ENCODE data around the gene DYNLT2B. TPM values are rescaled to one million over a fixed set of nuclear protein-coding genes. Genes with fewer than 3 reads are reported as not detected.

DYNLT2B gene
- total RNA-seq, result 1 to 10 TPM; 1.1 to 5.6 (median 3.5) TPM

- TF ChIP-seq CTCF (IDR thresholded peaks at IDR 0.05; ENCODE audit: low read depth), result no peak
These were observed at the start of gene DYNLT2B for GRCh38 chr3:196317687-196318467. Gene DYNLT2B, minus strand, starts transcription at chr3:196318240. Its CDS starts 88 bp downstream, at chr3:196318152.

- TF ChIP-seq CTCF (IDR thresholded peaks at IDR 0.05; ENCODE audit: low read depth), result no peak
These were observed 47.7 kb upstream of the DYNLT2B start for GRCh38 chr3:196365736-196366135.

GRCh38 chr3:196360586-196360985 is 42.5 kb upstream of the DYNLT2B start:
- TF ChIP-seq CTCF (IDR thresholded peaks at IDR 0.05; ENCODE audit: low read depth), result no peak

GRCh38 chr3:196357905-196358304 is 39.9 kb upstream of the DYNLT2B start:
- no peak for TF ChIP-seq CTCF (IDR thresholded peaks at IDR 0.05; ENCODE audit: low read depth)

- TF ChIP-seq CTCF (IDR thresholded peaks at IDR 0.05; ENCODE audit: low read depth), result no peak
These were observed 38.5 kb upstream of the DYNLT2B start for GRCh38 chr3:196356556-196356955.

GRCh38 chr3:196355668-196356067 is 37.6 kb upstream of the DYNLT2B start:
- no peak for TF ChIP-seq CTCF (IDR thresholded peaks at IDR 0.05; ENCODE audit: low read depth)

- no peak for TF ChIP-seq CTCF (IDR thresholded peaks at IDR 0.05; ENCODE audit: low read depth)
These were observed 36.1 kb upstream of the DYNLT2B start for GRCh38 chr3:196354132-196354531.

Measured in subcutaneous adipose tissue (tissue), 4 donors.